DMS153 (cell line): Measurements from ENCODE around the gene INCA1.
A peak's percentile ranks its signal among the peaks of the same experiment; 100 is the strongest.

Experiments used
- DNase-seq: peaks from one replicate; lab custom pipeline; 2025; lab: John Stamatoyannopoulos, UW

The INCA1 gene

GRCh38 chr17:4948166-4948930 lies 49.0 kb downstream of the INCA1 start, which contains the start of gene PFN1:
TSS of gene PFN1 (minus strand) at chr17:4948530. CDS start at chr17:4948394, 136 bp downstream.
- peak; percentile 14 for DNase-seq

GRCh38 chr17:4947411-4948165 lies 49.7 kb downstream of the INCA1 start:
- DNase-seq: no peak

- DNase-seq: no peak
Measured at GRCh38 chr17:4947010-4947410, 50.3 kb downstream of the INCA1 start.

GRCh38 chr17:4946312-4946976 lies 50.9 kb downstream of the INCA1 start:
- DNase-seq: no peak

- DNase-seq: no peak
Measured at GRCh38 chr17:4945944-4946280, 51.4 kb downstream of the INCA1 start.

- DNase-seq: no peak
Measured at GRCh38 chr17:4945176-4945943, 52.0 kb downstream of the INCA1 start.

GRCh38 chr17:4944554-4945175 lies 52.7 kb downstream of the INCA1 start:
- no peak for DNase-seq

- no peak for DNase-seq
Measured at GRCh38 chr17:4944163-4944553, 53.2 kb downstream of the INCA1 start.

- DNase-seq: no peak
Measured at GRCh38 chr17:4942760-4943508, 54.4 kb downstream of the INCA1 start.

GRCh38 chr17:4941319-4941610 lies 56.1 kb downstream of the INCA1 start:
- DNase-seq: no peak

GRCh38 chr17:4940555-4941318 lies 56.6 kb downstream of the INCA1 start:
- no peak for DNase-seq

- peak; percentile 94 for DNase-seq
Measured at GRCh38 chr17:4939796-4940554, 57.3 kb downstream of the INCA1 start, which contains the start of the genes RNF167 and SLC25A11. TSS of gene RNF167 (plus strand) at chr17:4940268. CDS start at chr17:4940910, 642 bp downstream. TSS of gene SLC25A11 (minus strand) at chr17:4940046. CDS start at chr17:4939910, 136 bp downstream.

- no peak for DNase-seq
Measured at GRCh38 chr17:4939546-4939795, 57.9 kb downstream of the INCA1 start.

GRCh38 chr17:4938688-4939545 lies 58.4 kb downstream of the INCA1 start:
- no peak for DNase-seq
